Cardiac fibroblast (primary cell): Measurements from ENCODE around the gene DAPL1.

Experiments
- DNase-seq, 2 donors: peaks; one replicate each; pipeline versions ENCODE4 v3.0.0 to v3.0.0-alpha.2; 2010; ENCODE audit warnings: low read depth in 2 of 2
- H3K4me3 ChIP-seq, 2 donors: replicated peaks in 1 of 2; 1 replicate in 1 of 2; 2 replicates in 1 of 2; pipeline ENCODE4 v1.5.1; 2011; ENCODE audit warnings: low read depth in 2 of 2, low read length in 2 of 2, mild to moderate bottlenecking in 2 of 2, moderate library complexity in 1 of 2
- CTCF ChIP-seq: IDR thresholded peaks from one replicate; pipeline ENCODE4 v1.5.1; 2011; ENCODE audit warnings: low read depth, mild to moderate bottlenecking, low read length, inconsistent platforms

DAPL1 gene

GRCh38 chr2:158795195-158795924 lies at the start of gene DAPL1:
Gene DAPL1, plus strand, starts transcription at chr2:158795317. Its CDS starts 56 bp downstream, at chr2:158795373.
- DNase-seq: no peak
- no peak for TF ChIP-seq CTCF
- no peak within 1 kb of the TSS for H3K4me3 ChIP-seq

GRCh38 chr2:158745866-158746382 lies 49.2 kb upstream of the DAPL1 start:
- H3K4me3 ChIP-seq: no peak overlapping the region
- DNase-seq: no peak
- no peak for TF ChIP-seq CTCF

GRCh38 chr2:158746488-158746887 lies 48.6 kb upstream of the DAPL1 start:
- DNase-seq: no peak
- TF ChIP-seq CTCF: no peak
- no peak overlapping the region for H3K4me3 ChIP-seq

- H3K4me3 ChIP-seq: no peak overlapping the region
- TF ChIP-seq CTCF: no peak
- DNase-seq: no peak
Observed at GRCh38 chr2:158747281-158747680, 47.8 kb upstream of the DAPL1 start.

GRCh38 chr2:158748926-158749590 lies 46.1 kb upstream of the DAPL1 start:
- H3K4me3 ChIP-seq: no peak overlapping the region
- no peak for TF ChIP-seq CTCF
- DNase-seq: no peak

GRCh38 chr2:158750458-158751125 lies 44.5 kb upstream of the DAPL1 start:
- no peak for TF ChIP-seq CTCF

More at GRCh38 chr2:158750458-158751125, 44.5 kb upstream of the DAPL1 start:
- no peak overlapping the region for H3K4me3 ChIP-seq
- DNase-seq: no peak
